Hindlimb muscle (tissue), 1 donor: ENCODE data around the gene IL4. TPM values are rescaled to one million over a fixed set of nuclear protein-coding genes. Genes with fewer than 3 reads are reported as not detected.

Experiments
- DNase-seq: peaks from one replicate; pipeline ENCODE4 v3.0.0-alpha.2; 2013
- polyA plus RNA-seq: library from polyadenylated mRNA; unstranded; fragments of 120-200 nt; gene quantifications from one replicate; pipeline ENCODE4 v1.2.1, GENCODE V29; 2013; ENCODE audit not compliant: insufficient read length

The IL4 gene
- polyA plus RNA-seq, 1 donor: not detected

DNA sequence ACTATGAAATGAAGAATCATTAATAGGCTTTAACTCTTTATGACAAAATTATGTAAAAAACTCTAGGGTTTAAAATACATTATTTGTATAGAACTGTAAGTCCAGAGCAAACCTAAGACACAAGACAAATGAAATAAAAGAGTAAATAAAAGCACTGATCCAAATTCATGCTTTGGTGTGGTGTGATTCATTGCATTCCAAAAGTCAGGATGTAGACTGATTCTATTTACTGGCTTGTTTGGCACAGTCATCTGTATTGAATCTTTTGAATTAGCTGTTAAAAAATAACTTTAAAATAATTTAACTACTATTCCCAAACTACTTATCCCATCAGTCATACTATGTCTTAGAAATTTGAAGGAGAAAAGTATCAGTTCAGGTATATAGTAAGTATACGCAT lies 31.1 kb downstream of the IL4 start:
- no peak for DNase-seq

DNA sequence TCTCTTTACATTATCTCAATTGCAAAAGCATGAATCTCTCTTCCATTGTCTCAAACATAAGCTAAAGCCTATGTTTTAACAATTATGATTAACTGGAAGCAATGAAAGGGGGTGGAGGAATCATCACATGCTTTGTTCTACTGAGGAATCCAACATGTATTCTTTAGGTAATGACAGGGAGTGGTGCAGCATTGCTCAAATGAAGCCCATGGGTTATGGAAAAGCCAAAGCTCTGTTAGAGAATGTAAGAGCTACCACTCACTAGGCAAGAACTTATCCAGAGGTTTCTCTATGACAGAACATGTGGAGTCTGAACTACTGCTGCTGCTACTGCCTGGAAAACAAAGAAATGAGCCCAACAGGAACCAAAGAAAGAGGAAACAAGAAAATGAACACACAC lies 34.9 kb downstream of the IL4 start:
- DNase-seq: no peak

DNA sequence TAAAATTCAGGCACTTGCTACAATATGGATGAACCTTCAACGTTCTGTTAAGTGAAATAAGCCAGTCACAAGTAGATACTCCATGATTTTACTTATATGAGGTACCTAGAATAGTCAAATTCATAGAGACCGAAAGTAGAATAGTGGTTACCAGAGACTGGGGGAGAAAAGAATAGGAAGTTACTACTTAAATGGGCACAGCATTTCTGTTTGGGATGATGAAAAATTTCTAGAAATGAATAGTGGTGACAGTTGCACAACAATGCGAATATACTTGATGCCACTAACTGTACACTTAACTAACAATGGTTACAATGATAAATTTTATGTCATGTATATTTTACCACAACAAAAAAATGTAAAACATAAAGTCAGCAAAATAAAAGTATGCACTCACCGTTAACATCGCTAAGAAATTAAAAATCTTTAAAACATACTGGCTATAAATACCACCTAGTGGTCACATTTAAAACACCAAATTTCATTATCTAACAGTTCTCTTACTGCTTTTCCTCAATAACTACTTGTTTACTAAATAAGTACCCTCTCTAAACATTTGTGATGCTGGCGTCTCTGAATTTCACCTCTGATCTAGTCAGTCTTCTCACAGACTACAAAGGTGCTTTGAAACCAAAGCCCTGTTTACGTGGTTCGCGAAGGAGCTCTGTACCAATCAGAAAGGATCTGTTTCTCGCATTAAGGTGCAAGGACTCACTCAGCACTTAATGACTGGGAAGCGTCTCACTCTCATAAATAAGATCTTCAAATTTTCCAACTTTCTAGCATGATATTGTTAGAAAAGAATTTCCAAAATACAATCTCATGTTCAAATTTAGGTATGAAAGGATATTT lies 40.9 kb downstream of the IL4 start:
- DNase-seq: no peak

DNA sequence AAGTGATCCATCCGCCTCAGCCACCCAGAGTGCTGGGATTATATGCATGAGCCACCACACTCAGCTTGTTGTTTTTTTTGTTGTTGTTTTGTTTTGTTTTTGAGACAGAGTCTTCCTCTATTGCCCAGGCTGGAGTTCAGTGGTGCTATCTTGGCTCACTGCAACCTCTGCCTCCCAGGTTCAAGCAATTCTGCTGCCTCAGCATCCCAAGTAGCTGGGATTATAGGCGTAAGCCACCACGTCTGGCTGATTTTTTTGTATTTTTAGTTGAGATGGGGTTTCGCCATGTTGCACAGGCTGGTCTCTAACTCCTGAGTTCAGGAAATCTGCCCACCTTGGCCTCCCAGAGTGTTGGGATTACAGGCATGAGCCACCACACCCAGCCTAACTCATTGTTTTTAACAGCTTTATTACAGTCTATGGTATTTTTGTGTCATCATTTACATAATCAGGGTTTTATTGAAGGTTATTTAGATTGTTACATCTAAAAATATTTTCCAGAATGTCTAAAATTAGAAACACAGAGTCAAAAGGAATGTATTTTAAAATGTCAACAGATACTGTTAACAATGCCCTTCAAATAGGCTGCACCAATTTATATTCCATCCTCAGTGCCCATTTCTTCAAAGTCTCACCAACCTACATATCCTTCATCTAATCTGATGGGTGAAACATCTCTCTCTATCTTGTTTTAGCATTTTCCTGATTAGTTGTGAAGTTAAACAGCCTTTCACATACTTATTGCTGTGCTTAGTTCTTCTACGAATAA lies 44.9 kb downstream of the IL4 start:
- DNase-seq: no peak

DNA sequence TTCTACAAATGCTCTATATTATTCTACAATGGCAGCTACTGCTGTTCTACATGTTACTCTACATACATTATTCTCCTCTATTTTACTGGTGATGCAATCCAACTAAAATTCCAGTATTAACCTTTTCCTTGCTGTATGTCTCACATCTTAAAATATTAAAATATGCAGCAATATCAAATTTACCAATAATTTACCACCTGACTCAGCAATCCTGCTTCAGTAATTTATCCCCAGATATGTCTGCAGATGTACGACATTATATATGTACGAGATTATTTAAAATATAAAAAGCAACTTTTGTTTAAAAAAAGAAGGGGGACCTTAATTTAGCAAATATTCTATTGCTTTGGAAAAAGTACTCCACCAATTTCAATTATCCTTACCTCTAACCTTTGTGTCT lies 52.0 kb downstream of the IL4 start:
- DNase-seq: no peak

DNA sequence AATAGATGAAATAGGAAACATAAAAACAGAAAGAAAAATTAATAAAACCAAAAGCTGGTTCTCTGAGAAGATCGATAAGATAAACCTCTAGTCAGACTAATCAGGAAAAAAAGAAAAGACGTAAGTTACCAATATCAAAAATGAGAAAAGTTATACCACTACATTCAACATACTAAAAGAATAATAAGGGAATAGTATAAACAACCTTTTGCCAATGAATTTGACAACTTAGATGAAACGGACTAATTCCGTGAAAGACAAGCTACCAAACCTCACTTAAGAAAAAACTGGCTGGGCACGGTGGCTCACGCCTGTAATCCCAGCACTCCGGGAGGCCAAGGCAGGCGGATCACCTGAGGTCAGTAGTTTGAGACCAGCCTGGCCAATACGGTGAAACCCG lies 56.1 kb downstream of the IL4 start:
- no peak for DNase-seq

Other genes with a start within 250 kb of the IL4 start
- 9.1 TPM for gene IRF1, start 183.2 kb upstream of the IL4 start, polyA plus RNA-seq
- gene IL5, start 130.5 kb upstream of the IL4 start, polyA plus RNA-seq: not detected
- 24.9 TPM for gene RAD50, start 117.0 kb upstream of the IL4 start, polyA plus RNA-seq
- not detected for gene IL13, start 15.8 kb upstream of the IL4 start, polyA plus RNA-seq
- gene KIF3A, start 63.6 kb downstream of the IL4 start, polyA plus RNA-seq: 7.1 TPM
- 0.57 TPM for gene CCNI2, start 73.4 kb downstream of the IL4 start, polyA plus RNA-seq
- gene SEPTIN8, start 103.2 kb downstream of the IL4 start, polyA plus RNA-seq: 37.4 TPM
- gene SOWAHA, start 139.3 kb downstream of the IL4 start, polyA plus RNA-seq: 0.23 TPM
- gene SHROOM1, start 156.7 kb downstream of the IL4 start, polyA plus RNA-seq: 2.8 TPM
- gene GDF9, start 192.5 kb downstream of the IL4 start, polyA plus RNA-seq: 0.83 TPM
- 172 TPM for gene UQCRQ, start 192.7 kb downstream of the IL4 start, polyA plus RNA-seq
- 2.6 TPM for gene LEAP2, start 199.7 kb downstream of the IL4 start, polyA plus RNA-seq